ENCODE data around the gene ACAP1. TPM values are rescaled to one million over a fixed set of nuclear protein-coding genes. Genes with fewer than 3 reads are reported as not detected.

The ACAP1 gene
- total and polyA plus RNA-seq, 3 donors from 2014 or later = 12.6 to 140 (median 95.2) TPM

- Histone ChIP-seq H3K27ac (peak within 1 kb of the TSS; percentile 92 to 97), H3K4me1 (peaks cover 11% of the 10 kb centered on the region), H3K27me3 (no peaks in the 10 kb centered on the region), H3K4me3 (peak within 1 kb of the TSS; percentile 88 to 99), H3K36me3 (ENCODE audit: low read depth, missing control alignments) (no peaks in the 10 kb centered on the region), H3K9me3 (no peaks in the 10 kb centered on the region)
- intact Hi-C loops (cut with DNase I; ENCODE audit: low total_unique reads) = no loop called here
- 0 to 1% methylated on average over 54 to 64 of the region's 64 CpGs for WGBS, 2 donors
- peak; percentile 98 for DNase-seq
- TF ChIP-seq POLR2A (IDR thresholded peaks at IDR 0.05) (peak; percentile 88), CTCF (IDR thresholded peaks at IDR 0.05) (peak in 1 of 3 experiments; percentile 1)
Measured at GRCh38 chr17:7306911-7307685, 29.2 kb upstream of the ACAP1 start, which contains the start of gene EIF5A. TSS of gene EIF5A (plus strand) at chr17:7307628. CDS start at chr17:7309636, 2,008 bp downstream.

GRCh38 chr17:7307686-7308624, 28.4 kb upstream of the ACAP1 start:
- H3K27ac ChIP-seq = peak overlapping the region; percentile 92 to 97
- no peaks in the 10 kb centered on the region for H3K9me3 ChIP-seq
- intact Hi-C loops (cut with DNase I; ENCODE audit: low total_unique reads) = no loop called here
- peaks cover 11% of the 10 kb centered on the region for H3K4me1 ChIP-seq
- no peaks in the 10 kb centered on the region for H3K27me3 ChIP-seq
- peak overlapping the region; percentile 88 to 99 for H3K4me3 ChIP-seq
- WGBS, 2 donors = 1 to 2% methylated on average over 9 to 58 of the region's 104 CpGs
- DNase-seq = peak; percentile 50
- H3K36me3 ChIP-seq (ENCODE audit: low read depth, missing control alignments) = no peaks in the 10 kb centered on the region
- TF ChIP-seq CTCF (IDR thresholded peaks at IDR 0.05) (no peak), POLR2A (IDR thresholded peaks at IDR 0.05) (no peak)

GRCh38 chr17:7308625-7309433, 27.5 kb upstream of the ACAP1 start:
- Histone ChIP-seq H3K9me3 (no peaks in the 10 kb centered on the region), H3K4me1 (peaks cover 11% of the 10 kb centered on the region), H3K4me3 (peak overlapping the region; percentile 88 to 99), H3K36me3 (ENCODE audit: low read depth, missing control alignments) (no peaks in the 10 kb centered on the region), H3K27me3 (no peaks in the 10 kb centered on the region), H3K27ac (peak overlapping the region; percentile 92 to 97)
- intact Hi-C loops (cut with DNase I; ENCODE audit: low total_unique reads) = no loop called here
- no peak for TF ChIP-seq CTCF (IDR thresholded peaks at IDR 0.05)
- no peak for TF ChIP-seq POLR2A (IDR thresholded peaks at IDR 0.05)
- DNase-seq = peak; percentile 91
- WGBS, 2 donors = 0 to 1% methylated on average over 14 of the region's 14 CpGs

GRCh38 chr17:7309628-7310027, 26.7 kb upstream of the ACAP1 start:
- WGBS, 2 donors = 67 to 75% methylated on average over 12 of the region's 12 CpGs
- no peaks in the 10 kb centered on the region for H3K36me3 ChIP-seq (ENCODE audit: low read depth, missing control alignments)

More at GRCh38 chr17:7309628-7310027, 26.7 kb upstream of the ACAP1 start:
- Histone ChIP-seq H3K27ac (no peak overlapping the region), H3K4me3 (peak overlapping the region in 1 of 2 donors; percentile 88), H3K9me3 (no peaks in the 10 kb centered on the region), H3K4me1 (peaks cover 11% of the 10 kb centered on the region), H3K27me3 (no peaks in the 10 kb centered on the region)
- intact Hi-C loops (cut with DNase I; ENCODE audit: low total_unique reads) = no loop called here
- DNase-seq = no peak
- TF ChIP-seq POLR2A (IDR thresholded peaks at IDR 0.05) (no peak), CTCF (IDR thresholded peaks at IDR 0.05) (no peak)

Measured in testis (tissue), 3 donors.